ENCODE measurements around the gene TXNDC16. TPM values are rescaled to one million over a fixed set of nuclear protein-coding genes. Genes with fewer than 3 reads are reported as not detected.

TXNDC16 gene
- polyA plus RNA-seq, 1 donor (not counting 4 experiments of a cell fraction or from before 2014, with no cell fraction given) = 1.9 TPM

DNA sequence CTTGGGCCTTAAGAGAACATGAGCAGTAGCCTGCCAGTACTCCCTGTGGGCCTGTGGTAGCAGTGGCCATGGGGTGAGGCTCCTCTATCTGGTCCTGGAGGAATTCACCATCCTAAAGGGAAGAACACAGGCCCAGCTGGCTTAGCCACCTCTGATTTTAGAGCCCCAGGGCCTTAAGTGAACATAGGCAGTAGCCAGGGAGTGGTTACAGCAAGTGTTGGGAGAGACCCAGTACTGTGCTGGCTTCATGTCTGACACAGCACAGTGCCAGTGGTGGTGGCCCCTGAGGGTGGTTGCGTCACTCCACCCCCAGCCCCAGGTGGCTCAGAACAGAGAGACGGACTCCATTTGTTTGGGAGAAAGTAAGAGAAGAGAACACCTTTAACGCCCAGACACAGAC, 105.1 kb downstream of the TXNDC16 start:
- Histone ChIP-seq H3K4me1 (ENCODE audit: control insufficient read depth, extremely low read depth, insufficient read depth, low read length) (no peaks in the 10 kb centered on the region), H2AFZ (ENCODE audit: control insufficient read depth, low read length) (no peak overlapping the region), H3K36me3 (ENCODE audit: control insufficient read depth in 2 of 2, extremely low read depth in 1 of 2, insufficient read depth in 2 of 2, low read length in 2 of 2) (no peaks in the 10 kb centered on the region), H3K9me1 (ENCODE audit: control insufficient read depth, extremely low read depth, insufficient read depth, low read length) (no peaks in the 10 kb centered on the region), H3K9me3 (ENCODE audit: control insufficient read depth, low read depth, low read length) (no peaks in the 10 kb centered on the region), H3K27me3 (ENCODE audit: control insufficient read depth, extremely low read depth, insufficient read depth, low read length) (no peaks in the 10 kb centered on the region), H3K27ac (ENCODE audit: control insufficient read depth, insufficient read depth, low read length) (no peak overlapping the region), H4K20me1 (ENCODE audit: control insufficient read depth, extremely low read depth, insufficient read depth, low read length) (no peaks in the 10 kb centered on the region), H3K4me2 (ENCODE audit: control insufficient read depth, extremely low read depth, insufficient read depth, low read depth, low read length) (no peak overlapping the region), H3K79me2 (ENCODE audit: control insufficient read depth, insufficient read depth, low read length) (no peaks in the 10 kb centered on the region), H3K9ac (ENCODE audit: control insufficient read depth, extremely low read depth, insufficient read depth, low read length) (no peak overlapping the region), H3K4me3 (ENCODE audit: control insufficient read depth in 2 of 3, extremely low read depth in 1 of 3, insufficient read depth in 2 of 3, low read depth in 1 of 3, low read length in 3 of 3) (no peak overlapping the region)
- TF ChIP-seq, protein P1, sequence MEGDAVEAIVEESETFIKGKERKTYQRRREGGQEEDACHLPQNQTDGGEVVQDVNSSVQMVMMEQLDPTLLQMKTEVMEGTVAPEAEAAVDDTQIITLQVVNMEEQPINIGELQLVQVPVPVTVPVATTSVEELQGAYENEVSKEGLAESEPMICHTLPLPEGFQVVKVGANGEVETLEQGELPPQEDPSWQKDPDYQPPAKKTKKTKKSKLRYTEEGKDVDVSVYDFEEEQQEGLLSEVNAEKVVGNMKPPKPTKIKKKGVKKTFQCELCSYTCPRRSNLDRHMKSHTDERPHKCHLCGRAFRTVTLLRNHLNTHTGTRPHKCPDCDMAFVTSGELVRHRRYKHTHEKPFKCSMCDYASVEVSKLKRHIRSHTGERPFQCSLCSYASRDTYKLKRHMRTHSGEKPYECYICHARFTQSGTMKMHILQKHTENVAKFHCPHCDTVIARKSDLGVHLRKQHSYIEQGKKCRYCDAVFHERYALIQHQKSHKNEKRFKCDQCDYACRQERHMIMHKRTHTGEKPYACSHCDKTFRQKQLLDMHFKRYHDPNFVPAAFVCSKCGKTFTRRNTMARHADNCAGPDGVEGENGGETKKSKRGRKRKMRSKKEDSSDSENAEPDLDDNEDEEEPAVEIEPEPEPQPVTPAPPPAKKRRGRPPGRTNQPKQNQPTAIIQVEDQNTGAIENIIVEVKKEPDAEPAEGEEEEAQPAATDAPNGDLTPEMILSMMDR (optimal IDR thresholded peaks at IDR 0.05 in 1 of 3, IDR thresholded peaks at IDR 0.05 in 1 of 3, conservative IDR thresholded peaks at IDR 0.05 in 1 of 3; ENCODE audit: extremely low read depth in 1 of 3, insufficient read depth in 2 of 3, low read length in 3 of 3) = no peak
- TF ChIP-seq EZH2 (IDR thresholded peaks at IDR 0.05; ENCODE audit: low read length) = no peak
- FAIRE-seq (no peak), DNase-seq (ENCODE audit: low read depth, low spot score) (no peak)
- dilution Hi-C loops (cut with MboI; ENCODE audit: extremely low pct_ligation_motif_present, low sequenced_read_pairs) = no loop called here

DNA sequence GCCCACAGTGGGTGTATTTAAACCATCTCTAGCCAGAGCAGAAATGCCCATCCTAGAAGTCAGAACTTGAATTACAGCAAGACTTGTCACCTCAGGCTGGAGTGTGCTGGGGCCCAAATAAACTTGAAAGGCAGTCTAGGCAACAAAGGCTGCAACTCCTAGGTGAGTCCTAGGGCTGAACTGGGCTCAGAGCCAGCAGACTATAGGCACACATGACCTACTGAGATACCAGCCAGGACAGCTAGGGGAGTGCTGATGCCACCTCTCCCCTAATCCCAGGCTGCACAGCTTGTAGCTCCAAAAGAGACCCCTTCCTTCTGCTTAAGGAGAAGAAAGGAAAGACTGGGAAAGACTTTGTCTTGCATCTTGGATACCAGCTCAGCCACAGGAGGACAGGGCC, 106.0 kb downstream of the TXNDC16 start:
- TF ChIP-seq EZH2 (IDR thresholded peaks at IDR 0.05; ENCODE audit: low read length) = no peak
- TF ChIP-seq, protein P1 (optimal IDR thresholded peaks at IDR 0.05 in 1 of 3, IDR thresholded peaks at IDR 0.05 in 1 of 3, conservative IDR thresholded peaks at IDR 0.05 in 1 of 3; ENCODE audit: extremely low read depth in 1 of 3, insufficient read depth in 2 of 3, low read length in 3 of 3) = no peak
- FAIRE-seq (no peak), DNase-seq (ENCODE audit: low read depth, low spot score) (no peak)
- no peak overlapping the region for H3K4me2 ChIP-seq (ENCODE audit: control insufficient read depth, extremely low read depth, insufficient read depth, low read depth, low read length)
- no peaks in the 10 kb centered on the region for H3K9me3 ChIP-seq (ENCODE audit: control insufficient read depth, low read depth, low read length)
- H3K9ac ChIP-seq (ENCODE audit: control insufficient read depth, extremely low read depth, insufficient read depth, low read length) = no peak overlapping the region
- H3K79me2 ChIP-seq (ENCODE audit: control insufficient read depth, insufficient read depth, low read length) = no peaks in the 10 kb centered on the region
- H2AFZ ChIP-seq (ENCODE audit: control insufficient read depth, low read length) = no peak overlapping the region
- H3K27me3 ChIP-seq (ENCODE audit: control insufficient read depth, extremely low read depth, insufficient read depth, low read length) = no peaks in the 10 kb centered on the region
- no peaks in the 10 kb centered on the region for H4K20me1 ChIP-seq (ENCODE audit: control insufficient read depth, extremely low read depth, insufficient read depth, low read length)
- dilution Hi-C loops (cut with MboI; ENCODE audit: extremely low pct_ligation_motif_present, low sequenced_read_pairs) = no loop called here
- H3K9me1 ChIP-seq (ENCODE audit: control insufficient read depth, extremely low read depth, insufficient read depth, low read length) = no peaks in the 10 kb centered on the region
- no peaks in the 10 kb centered on the region for H3K36me3 ChIP-seq (ENCODE audit: control insufficient read depth in 2 of 2, extremely low read depth in 1 of 2, insufficient read depth in 2 of 2, low read length in 2 of 2)
- no peak overlapping the region for H3K27ac ChIP-seq (ENCODE audit: control insufficient read depth, insufficient read depth, low read length)
- no peaks in the 10 kb centered on the region for H3K4me1 ChIP-seq (ENCODE audit: control insufficient read depth, extremely low read depth, insufficient read depth, low read length)
- H3K4me3 ChIP-seq (ENCODE audit: control insufficient read depth in 2 of 3, extremely low read depth in 1 of 3, insufficient read depth in 2 of 3, low read depth in 1 of 3, low read length in 3 of 3) = no peak overlapping the region

All from keratinocyte (primary cell).